MCF 10A (cell line): Measurements from ENCODE around the gene PSMA2. TPM values are rescaled to one million over a fixed set of nuclear protein-coding genes. Genes with fewer than 3 reads are reported as not detected.

ENCODE experiments used
- BruUV-seq: library from RNA; stranded (reverse); fragments of 400-500 nt; replicated peaks from 2 replicates; lab custom pipeline; 2021; lab: Mats Ljungman, UMichigan
- CTCF ChIA-PET: fragments of 300-600 bp; sonication (Branson Sonifier 250); formaldehyde crosslinking; extraction: SDS; loops from one replicate; lab custom pipeline; 2021; ENCODE audit warnings: antibody characterized with exemption, inconsistent platforms; lab: Yijun Ruan, JAX
- POLR2A ChIA-PET: fragments of 300-600, 350-650 bp; sonication (Branson Sonifier 250); formaldehyde crosslinking; extraction: SDS; loops from one replicate; lab custom pipeline; 2020; ENCODE audit warnings: antibody characterized with exemption, inconsistent platforms; lab: Yijun Ruan, JAX
- DNase-seq: peaks from one replicate; pipeline ENCODE4 v3.0.0-alpha.2; 2018; ENCODE audit not compliant: unreplicated experiment
- H3K27ac Mint-ChIP-seq: one replicate; pipeline ENCODE4 v1.8.0; 2022; ENCODE audit warnings: mild to moderate bottlenecking, low read depth, mixed read lengths; ENCODE audit not compliant: unreplicated experiment
- H3K27me3 Mint-ChIP-seq: one replicate; pipeline ENCODE4 v1.8.0; 2022; ENCODE audit warnings: mixed read lengths; ENCODE audit not compliant: insufficient read depth, unreplicated experiment
- H3K36me3 Mint-ChIP-seq: one replicate; pipeline ENCODE4 v1.8.0; 2022; ENCODE audit warnings: mild to moderate bottlenecking, moderate library complexity, mixed read lengths; ENCODE audit not compliant: insufficient read depth, unreplicated experiment
- H3K4me1 Mint-ChIP-seq: one replicate; pipeline ENCODE4 v1.8.0; 2022; ENCODE audit warnings: mixed read lengths; ENCODE audit not compliant: insufficient read depth, unreplicated experiment
- H3K4me3 Mint-ChIP-seq: one replicate; pipeline ENCODE4 v1.8.0; 2022; ENCODE audit warnings: mild to moderate bottlenecking, moderate library complexity, mixed read lengths; ENCODE audit not compliant: unreplicated experiment
- H3K9me3 Mint-ChIP-seq: one replicate; pipeline ENCODE4 v1.8.0; 2022; ENCODE audit warnings: mixed read lengths; ENCODE audit not compliant: unreplicated experiment
- CTCF ChIP-seq: fragments of 200-600 bp; IDR thresholded peaks from one replicate; pipeline ENCODE4 v1.8.0; 2022; ENCODE audit warnings: antibody characterized with exemption, mild to moderate bottlenecking; ENCODE audit not compliant: unreplicated experiment
- intact Hi-C: fragments of 100-400 bp; cut with micrococcal nuclease; formaldehyde crosslinking; loops from 2 replicates; pipeline ENCODE4 v1.14.1; 2022
- total RNA-seq: library from RNA; stranded (reverse); gene quantifications from 2 replicates; pipeline ENCODE4 v1.2.3, GENCODE V29; 2022

Gene PSMA2
- total RNA-seq, 1 experiment from 2014 or later: 73.8 TPM

GRCh38 chr7:42869131-42870020 is 62.6 kb downstream of the PSMA2 start:
- Mint-ChIP-seq H3K4me1 (peaks cover 20% of the 10 kb centered on the region), H3K4me3 (no peak overlapping the region), H3K27ac (no peak overlapping the region), H3K27me3 (no peaks in the 10 kb centered on the region), H3K36me3 (peaks cover 5% of the 10 kb centered on the region), H3K9me3 (peaks cover 3% of the 10 kb centered on the region)
- no peak for TF ChIP-seq CTCF
- ChIA-PET POLR2A (no interaction called here), CTCF (interaction anchor here (0.9 kb wide), 1 partner anchor 11 kb away, joined by 3 read pairs; no protein-coding TSS in a partner anchor)
- intact Hi-C loops: no loop called here
- BruUV-seq: no TSS peak
- DNase-seq: peak; percentile 43

GRCh38 chr7:42868480-42868879 is 63.5 kb downstream of the PSMA2 start:
- Mint-ChIP-seq H3K27me3 (no peaks in the 10 kb centered on the region), H3K4me1 (peaks cover 20% of the 10 kb centered on the region), H3K9me3 (peaks cover 7% of the 10 kb centered on the region), H3K36me3 (peaks cover 5% of the 10 kb centered on the region), H3K27ac (no peak overlapping the region), H3K4me3 (no peak overlapping the region)
- no TSS peak for BruUV-seq
- ChIA-PET CTCF (interaction anchor here (0.9 to 1.5 kb wide), 2 partner anchors 8 to 10 kb away, joined by 3 to 4 read pairs; no protein-coding TSS in a partner anchor), POLR2A (no interaction called here)
- DNase-seq: no peak
- intact Hi-C loops: no loop called here
- no peak for TF ChIP-seq CTCF

Other genes starting within 250 kb of the PSMA2 start
- 4.4 and 5.4 TPM in 2 replicates for gene C7orf25, start 20.1 kb downstream of the PSMA2 start, total RNA-seq
- gene MRPL32, start 202 bp upstream of the PSMA2 start, total RNA-seq: 69.8 and 82.0 TPM in 2 replicates
- 0.27 TPM in 1 of 2 replicates, not detected in the other for gene HECW1, start 180.5 kb upstream of the PSMA2 start, total RNA-seq